ENCODE measurements around the gene SRSF7. TPM values are rescaled to one million over a fixed set of nuclear protein-coding genes. Genes with fewer than 3 reads are reported as not detected.

SRSF7 gene
- total RNA-seq, 1 donor from 2014 or later, result 145 TPM

DNA sequence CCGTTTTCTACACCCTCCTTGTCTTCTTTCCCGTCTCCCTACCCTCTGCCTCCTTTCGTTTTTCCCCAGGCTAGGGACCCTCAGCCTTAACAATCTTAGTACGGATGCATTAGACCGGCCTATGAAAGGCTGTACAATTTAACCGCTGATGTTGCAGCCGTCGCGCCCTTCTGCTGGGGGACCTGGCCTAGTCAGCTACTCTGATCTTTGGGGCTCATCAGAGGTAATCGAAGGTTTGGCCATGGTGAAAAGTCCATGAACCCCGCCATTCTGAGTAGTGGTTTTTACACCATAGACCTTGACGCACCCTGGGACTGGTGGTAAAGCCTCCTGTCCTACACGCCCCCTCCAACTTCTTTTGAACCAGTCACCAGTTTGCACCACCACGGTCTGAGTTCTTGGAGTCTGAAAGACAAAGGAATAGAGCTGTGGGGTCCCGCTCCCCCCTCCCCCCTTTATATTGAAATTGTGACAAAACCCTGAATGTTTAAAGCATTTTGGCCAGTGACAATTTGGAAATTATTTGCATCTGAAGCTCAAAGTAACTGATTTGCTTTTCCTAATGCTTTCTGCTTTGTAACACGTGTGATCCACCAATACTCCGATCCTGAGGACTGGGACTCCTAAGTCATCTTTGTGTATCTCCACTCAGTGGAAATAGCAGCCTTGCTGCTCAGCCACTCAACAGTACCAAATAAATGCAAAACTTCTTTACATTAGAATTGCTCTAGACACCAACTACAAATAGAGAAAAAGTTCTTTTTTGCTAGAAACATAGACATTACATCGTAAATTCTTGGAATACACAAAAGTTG lies 642 bp upstream of the SRSF7 start:
- no peak for DNase-seq

GRCh38 chr2:38750011-38750890 lies 910 bp downstream of the SRSF7 start:
- peak; percentile 55 for DNase-seq

DNA sequence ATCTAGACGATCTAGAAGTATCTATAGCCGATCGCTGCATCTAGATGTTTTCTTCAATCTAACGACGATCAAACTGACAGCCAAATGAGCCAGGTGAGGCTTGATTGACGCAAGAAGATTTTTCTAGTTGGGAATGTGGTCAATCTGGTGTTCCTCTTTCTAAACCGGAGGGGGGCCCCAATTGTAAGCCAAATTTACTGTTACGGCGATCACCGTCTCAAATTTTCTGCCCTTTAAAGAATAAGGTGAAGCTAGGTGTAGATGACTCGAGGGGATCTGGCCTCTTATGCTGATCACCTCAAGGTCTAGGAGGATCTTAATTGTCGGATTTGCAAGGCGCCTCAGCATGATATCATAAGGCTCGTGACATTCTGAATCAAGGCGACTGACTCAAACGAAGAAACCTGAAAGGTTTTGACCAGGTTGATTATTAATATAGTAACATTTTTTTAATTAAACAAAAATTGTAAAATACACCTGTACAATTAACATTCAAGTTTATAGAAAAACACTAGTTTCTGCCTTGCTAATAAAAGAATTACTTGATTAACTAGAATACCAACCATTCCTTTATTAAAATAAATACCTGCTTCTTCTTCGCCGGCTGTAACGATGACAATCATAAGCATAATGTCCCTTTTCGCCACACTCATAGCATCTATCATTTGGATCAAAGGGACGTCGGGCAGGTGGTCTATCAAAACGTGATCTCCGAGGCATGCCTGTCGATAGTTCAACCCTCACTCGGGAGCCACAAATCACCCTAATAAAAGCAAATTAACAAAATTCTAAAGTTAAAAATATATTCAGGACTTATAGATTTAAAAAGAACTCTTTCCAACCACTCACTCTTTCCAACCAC lies 2.0 kb downstream of the SRSF7 start:
- DNase-seq, result no peak

DNA sequence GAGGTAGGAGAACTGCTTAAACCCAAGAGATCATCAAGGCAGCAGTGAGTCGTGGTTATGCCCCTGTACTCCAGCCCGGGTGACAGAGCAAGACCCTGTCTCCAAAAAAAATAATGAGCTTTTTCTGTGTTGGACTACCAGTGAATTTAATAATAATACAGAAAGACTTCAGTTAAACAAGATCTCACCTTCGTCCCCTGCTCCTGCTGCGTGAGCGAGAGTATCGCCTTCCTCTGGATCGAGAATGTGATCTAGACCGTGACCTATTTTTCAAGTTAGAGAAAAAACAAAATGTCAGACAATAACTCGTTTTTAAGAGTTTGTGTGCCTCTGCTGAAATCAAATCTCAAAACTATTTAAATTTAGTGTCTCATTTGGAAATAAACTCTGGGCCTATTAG lies 2.8 kb downstream of the SRSF7 start:
- no peak for DNase-seq

- DNase-seq, result no peak
Observed at GRCh38 chr2:38747819-38748218, 3.3 kb downstream of the SRSF7 start.

DNA sequence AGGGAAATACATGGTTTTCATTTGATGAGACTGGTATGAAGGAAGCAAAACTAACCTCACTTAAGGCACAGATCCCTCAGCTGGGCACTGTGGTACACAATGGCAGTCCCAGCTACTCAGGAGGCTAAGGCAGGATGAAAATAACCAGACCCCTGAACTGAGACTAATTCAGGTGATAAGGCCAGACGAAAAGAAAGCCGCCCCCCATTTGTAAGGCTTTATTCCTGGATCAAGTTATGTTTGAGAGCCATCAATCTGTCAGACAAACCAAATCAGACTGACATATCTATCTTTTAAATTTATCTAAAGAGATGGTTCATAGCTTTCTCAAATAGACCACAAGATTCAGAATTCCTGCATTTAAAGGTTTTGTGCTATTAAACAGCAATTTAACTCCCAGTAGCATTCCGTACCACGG lies 4.1 kb downstream of the SRSF7 start:
- DNase-seq, result no peak

DNA sequence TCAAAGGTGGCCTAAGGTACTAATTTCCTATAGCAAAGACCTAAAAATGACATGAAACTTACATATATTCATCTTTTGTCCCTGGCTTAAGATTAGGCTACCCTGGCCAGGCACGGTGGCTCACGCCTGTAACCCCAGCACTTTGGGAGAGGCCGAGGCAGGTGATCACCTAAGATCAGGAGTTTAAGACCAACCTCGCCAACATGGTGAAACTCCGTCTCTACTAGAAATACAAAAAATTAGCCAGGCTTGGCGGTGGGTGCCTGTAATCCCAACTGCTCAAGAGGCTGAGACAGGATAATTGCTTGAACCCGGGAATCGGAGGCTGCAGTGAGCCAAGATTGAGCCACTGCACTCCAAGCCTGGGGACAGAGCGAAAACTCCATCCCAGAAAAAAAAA lies 5.9 kb downstream of the SRSF7 start:
- no peak for DNase-seq

GRCh38 chr2:38744399-38744780 lies 6.8 kb downstream of the SRSF7 start:
- DNase-seq, result no peak

DNA sequence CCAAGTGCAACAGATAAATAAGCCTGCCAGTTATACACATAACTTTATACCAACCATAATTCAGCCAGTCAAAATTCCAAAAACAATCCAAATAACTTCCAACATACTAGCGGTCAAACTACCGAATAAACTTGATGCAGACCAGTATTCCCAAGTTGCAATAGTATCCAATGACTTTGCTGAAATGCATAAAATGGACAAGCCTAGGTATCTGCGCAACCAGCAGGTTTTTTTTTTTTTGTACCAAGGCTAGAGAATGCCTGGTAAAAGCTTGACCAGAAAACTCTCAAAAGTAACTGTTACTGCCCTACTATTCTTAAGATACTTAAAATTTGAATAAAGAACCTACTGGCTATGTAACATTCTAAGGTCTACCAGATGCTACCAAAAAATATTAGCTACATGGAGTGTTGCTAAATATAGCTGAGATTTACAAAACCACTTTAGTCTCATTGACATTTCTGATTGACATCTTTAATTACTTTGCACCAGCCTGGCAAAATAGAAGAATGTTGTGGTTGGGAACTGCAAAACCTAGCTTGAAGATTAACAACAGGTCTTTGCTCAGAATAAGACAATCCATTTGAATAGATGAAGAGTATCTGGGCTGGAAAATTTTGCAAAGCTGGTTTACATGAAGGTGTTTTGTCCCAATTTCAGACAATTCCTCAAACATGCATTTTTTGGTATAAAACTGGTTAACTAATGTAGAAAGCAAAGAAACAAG lies 7.3 kb downstream of the SRSF7 start:
- DNase-seq, result no peak

- DNase-seq, result no peak
Observed at GRCh38 chr2:38742797-38743559, 8.2 kb downstream of the SRSF7 start.

- DNase-seq, result peak; percentile 73
Observed at GRCh38 chr2:38740851-38741731, 10.1 kb downstream of the SRSF7 start.

GRCh38 chr2:38739524-38739923 lies 11.6 kb downstream of the SRSF7 start:
- no peak for DNase-seq

DNA sequence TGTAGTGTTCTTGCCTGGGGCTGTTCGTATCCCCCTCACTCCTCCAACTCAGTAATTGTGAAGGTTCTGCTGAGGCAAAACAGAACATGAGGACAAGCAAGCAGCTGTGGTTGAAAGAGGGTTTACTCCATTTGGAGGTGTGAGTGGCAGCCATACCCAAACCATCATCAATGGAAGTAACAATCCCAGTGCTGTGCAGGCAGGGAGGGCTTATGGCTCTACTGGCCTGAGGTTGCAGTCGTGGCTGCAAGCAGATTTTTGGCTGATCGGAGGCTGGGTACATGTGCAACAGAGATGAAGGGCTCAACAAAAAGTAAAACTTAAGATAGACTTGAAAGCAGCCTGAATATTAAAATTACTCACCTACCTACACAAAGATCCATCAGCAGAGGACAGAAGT lies 13.2 kb downstream of the SRSF7 start:
- DNase-seq, result no peak

GRCh38 chr2:38737000-38737698 lies 14.0 kb downstream of the SRSF7 start:
- peak; percentile 69 for DNase-seq

DNA sequence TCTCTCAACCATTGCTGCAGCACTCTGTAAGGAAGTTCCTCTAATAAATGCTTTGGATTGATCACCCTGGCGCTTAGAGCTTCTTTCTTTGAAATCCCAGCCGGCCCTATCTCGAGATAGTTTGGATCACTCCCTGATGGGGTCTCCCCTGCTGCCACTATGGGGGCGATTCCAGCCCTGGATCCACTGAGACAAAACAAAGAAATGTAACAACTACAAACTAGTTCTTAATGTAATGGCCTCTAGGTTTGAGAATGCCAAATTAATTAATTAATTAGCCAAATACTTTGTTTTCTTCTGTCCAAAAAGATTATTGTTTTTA lies 15.2 kb downstream of the SRSF7 start:
- DNase-seq, result no peak

DNA sequence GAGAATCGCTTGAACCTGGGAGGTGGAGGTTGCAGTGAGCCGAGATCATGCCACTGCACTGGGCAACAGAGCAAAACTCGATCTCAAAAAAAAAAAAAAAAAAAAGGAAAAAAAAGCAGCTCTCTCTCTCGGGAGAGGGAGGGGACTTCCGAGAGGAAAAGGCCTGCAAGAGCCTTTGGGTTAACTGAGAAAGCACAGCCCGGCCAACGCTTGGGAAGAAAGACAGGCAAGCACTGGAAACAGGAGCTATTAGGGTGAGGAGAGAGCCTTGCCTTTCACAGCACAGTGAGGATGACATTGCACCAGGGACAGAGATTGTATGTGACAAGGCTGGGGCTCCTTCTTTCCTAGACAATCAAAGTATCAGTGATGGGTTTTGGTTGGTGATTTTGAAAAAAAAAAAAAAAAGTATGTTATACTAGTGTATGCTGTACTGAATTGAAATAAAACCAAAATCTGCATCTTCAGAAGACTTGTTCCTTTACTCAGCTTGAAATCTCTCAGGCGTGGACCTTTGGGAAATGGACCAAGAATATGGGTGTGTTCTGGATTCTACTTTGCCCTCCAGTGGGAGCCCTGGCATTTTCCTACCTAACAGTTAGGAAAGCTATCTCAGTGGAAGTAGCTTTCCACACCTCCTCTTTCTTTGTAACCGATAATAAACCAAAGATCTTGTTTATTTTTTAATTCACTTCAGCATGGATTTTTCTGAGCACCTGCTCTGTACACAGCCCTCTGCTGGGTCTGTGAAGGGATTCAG lies 16.7 kb downstream of the SRSF7 start:
- peak; percentile 39 for DNase-seq

- DNase-seq, result no peak
Observed at GRCh38 chr2:38733300-38733971, 17.7 kb downstream of the SRSF7 start.

DNA sequence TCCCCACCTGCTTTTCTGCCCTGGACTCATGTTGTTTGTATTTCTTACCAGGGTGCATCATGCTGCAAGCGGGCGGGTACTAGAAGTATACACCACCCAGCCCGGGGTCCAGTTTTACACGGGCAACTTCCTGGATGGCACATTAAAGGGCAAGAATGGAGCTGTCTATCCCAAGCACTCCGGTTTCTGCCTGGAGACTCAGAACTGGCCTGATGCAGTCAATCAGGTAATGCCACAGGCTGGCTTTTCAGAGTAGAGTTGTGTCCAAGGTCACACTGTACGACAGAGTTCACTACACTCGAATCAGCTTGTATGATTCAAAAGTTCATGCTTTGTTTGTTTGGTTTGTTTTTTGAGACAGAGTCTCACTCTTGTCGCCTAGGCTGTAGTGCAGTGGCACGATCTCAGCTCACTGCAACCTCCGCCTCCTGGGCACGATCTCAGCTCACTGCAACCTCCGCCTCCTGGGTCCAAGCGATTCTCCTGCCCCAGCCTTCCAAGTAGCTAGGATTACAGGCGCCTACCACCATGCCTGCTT lies 19.4 kb downstream of the SRSF7 start:
- no peak for DNase-seq
